ENCODE measurements around the gene AP2B1.
"Not testable (repeated sequence)": the region's sequence is repeated elsewhere in the genome, so short reads cannot be mapped to it uniquely, and the experiment has no call there.

AP2B1 gene

GRCh38 chr17:35750526-35751395 is 163.6 kb downstream of the AP2B1 start:
- no peak for DNase-seq

- DNase-seq: not testable (repeated sequence)
Measured at GRCh38 chr17:35751541-35751940, 164.4 kb downstream of the AP2B1 start.

GRCh38 chr17:35752471-35752870 is 165.3 kb downstream of the AP2B1 start:
- DNase-seq: no peak

GRCh38 chr17:35752945-35753764 is 166.0 kb downstream of the AP2B1 start, which contains the start of gene GAS2L2:
GAS2L2 (minus strand) TSS chr17:35753239; CDS start chr17:35752850, 389 bp downstream.
- DNase-seq: no peak

- DNase-seq: no peak
Measured at GRCh38 chr17:35757243-35757642, 170.1 kb downstream of the AP2B1 start.

GRCh38 chr17:35760587-35760986 is 173.5 kb downstream of the AP2B1 start, which contains the start of gene C17orf50:
C17orf50 (plus strand) TSS chr17:35760887; CDS start chr17:35760942, 55 bp downstream.
- DNase-seq: no peak

GRCh38 chr17:35761601-35762000 is 174.5 kb downstream of the AP2B1 start:
- DNase-seq: no peak

- DNase-seq: no peak
Measured at GRCh38 chr17:35763767-35764122, 176.6 kb downstream of the AP2B1 start.

- DNase-seq: peak; percentile 96
Measured at GRCh38 chr17:35764123-35764991, 177.2 kb downstream of the AP2B1 start.

- no peak for DNase-seq
Measured at GRCh38 chr17:35765086-35765710, 178.1 kb downstream of the AP2B1 start.

GRCh38 chr17:35765756-35766488 is 178.8 kb downstream of the AP2B1 start:
- DNase-seq: no peak

GRCh38 chr17:35766489-35766877 is 179.4 kb downstream of the AP2B1 start:
- no peak for DNase-seq

GRCh38 chr17:35766903-35767510 is 179.9 kb downstream of the AP2B1 start:
- DNase-seq: peak; percentile 47

- DNase-seq: no peak
Measured at GRCh38 chr17:35768797-35769196, 181.7 kb downstream of the AP2B1 start.

- DNase-seq: peak; percentile 44
Measured at GRCh38 chr17:35769895-35770486, 182.9 kb downstream of the AP2B1 start.

- DNase-seq: no peak
Measured at GRCh38 chr17:35773129-35773528, 186.0 kb downstream of the AP2B1 start.

- DNase-seq: no peak
Measured at GRCh38 chr17:35773679-35774425, 186.7 kb downstream of the AP2B1 start.

GRCh38 chr17:35774499-35774898 is 187.4 kb downstream of the AP2B1 start:
- DNase-seq: no peak

GRCh38 chr17:35775039-35775438 is 187.9 kb downstream of the AP2B1 start:
- DNase-seq: no peak

- DNase-seq: no peak
Measured at GRCh38 chr17:35775583-35775982, 188.5 kb downstream of the AP2B1 start.
